ENCODE measurements around the gene SOWAHD. TPM values are rescaled to one million over a fixed set of nuclear protein-coding genes. Genes with fewer than 3 reads are reported as not detected.

Gene SOWAHD, protein sequence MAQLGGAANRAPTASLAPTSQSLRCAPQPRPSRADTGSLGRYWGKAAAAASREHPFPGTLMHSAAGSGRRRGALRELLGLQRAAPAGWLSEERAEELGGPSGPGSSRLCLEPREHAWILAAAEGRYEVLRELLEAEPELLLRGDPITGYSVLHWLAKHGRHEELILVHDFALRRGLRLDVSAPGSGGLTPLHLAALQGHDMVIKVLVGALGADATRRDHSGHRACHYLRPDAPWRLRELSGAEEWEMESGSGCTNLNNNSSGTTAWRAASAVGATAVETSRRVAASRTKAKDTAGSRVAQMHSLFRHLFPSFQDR
- 1.1 and 1.5 TPM in 2 replicates for total RNA-seq
- long read RNA-seq: 0 reads

DNA sequence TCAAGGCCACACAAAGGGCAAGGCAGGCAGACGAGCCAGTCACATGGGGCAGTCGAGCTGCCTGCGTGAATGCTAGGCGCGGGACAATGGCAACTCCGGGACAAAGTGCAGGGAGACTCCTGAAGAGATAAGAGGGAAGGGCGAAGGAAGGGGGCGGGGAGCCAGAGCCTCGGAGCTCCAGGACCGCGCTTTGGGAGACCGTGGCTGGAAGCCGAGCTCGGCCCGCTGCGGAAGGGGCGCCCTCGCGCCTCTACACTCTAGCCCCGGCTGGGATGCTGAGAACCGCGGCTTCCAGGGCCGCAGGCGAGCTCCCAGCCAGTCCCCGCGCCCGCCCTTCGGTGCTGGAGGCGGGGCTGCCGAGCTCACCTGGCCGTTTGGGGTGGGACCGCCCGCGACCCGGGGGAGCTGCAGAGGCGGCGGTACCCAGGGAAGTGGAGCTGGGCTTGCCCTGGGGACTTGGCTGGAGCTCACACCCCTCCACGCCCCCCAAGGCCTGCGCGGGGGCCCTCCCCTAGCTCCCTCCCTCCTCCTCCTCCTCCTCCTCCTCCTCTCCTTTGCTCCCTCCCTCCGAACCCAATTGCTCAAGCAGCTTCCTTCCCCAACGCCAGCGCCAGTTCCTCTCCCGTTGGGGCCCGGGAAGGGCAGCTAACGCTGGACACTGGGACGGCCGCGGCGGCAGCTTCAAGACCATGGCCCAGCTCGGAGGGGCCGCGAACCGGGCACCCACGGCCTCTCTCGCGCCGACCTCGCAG is at the start of gene SOWAHD:
SOWAHD (plus strand) TSS at position 610 of the 752 bp plus-strand sequence; CDS start at position 690, 80 bp downstream.
- peak; percentile 85 for DNase-seq (ENCODE audit: extremely low spot score, unreplicated experiment)
- TF ChIP-seq, protein P1, sequence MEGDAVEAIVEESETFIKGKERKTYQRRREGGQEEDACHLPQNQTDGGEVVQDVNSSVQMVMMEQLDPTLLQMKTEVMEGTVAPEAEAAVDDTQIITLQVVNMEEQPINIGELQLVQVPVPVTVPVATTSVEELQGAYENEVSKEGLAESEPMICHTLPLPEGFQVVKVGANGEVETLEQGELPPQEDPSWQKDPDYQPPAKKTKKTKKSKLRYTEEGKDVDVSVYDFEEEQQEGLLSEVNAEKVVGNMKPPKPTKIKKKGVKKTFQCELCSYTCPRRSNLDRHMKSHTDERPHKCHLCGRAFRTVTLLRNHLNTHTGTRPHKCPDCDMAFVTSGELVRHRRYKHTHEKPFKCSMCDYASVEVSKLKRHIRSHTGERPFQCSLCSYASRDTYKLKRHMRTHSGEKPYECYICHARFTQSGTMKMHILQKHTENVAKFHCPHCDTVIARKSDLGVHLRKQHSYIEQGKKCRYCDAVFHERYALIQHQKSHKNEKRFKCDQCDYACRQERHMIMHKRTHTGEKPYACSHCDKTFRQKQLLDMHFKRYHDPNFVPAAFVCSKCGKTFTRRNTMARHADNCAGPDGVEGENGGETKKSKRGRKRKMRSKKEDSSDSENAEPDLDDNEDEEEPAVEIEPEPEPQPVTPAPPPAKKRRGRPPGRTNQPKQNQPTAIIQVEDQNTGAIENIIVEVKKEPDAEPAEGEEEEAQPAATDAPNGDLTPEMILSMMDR (IDR thresholded peaks at IDR 0.05): no peak
- Mint-ChIP-seq H3K4me1 (ENCODE audit: unreplicated experiment) (peaks cover 16% of the 10 kb centered on the region), H3K4me3 (ENCODE audit: unreplicated experiment) (peak within 1 kb of the TSS; percentile 71), H3K9me3 (ENCODE audit: unreplicated experiment) (no peaks in the 10 kb centered on the region), H3K36me3 (ENCODE audit: unreplicated experiment) (no peaks in the 10 kb centered on the region), H3K27me3 (ENCODE audit: unreplicated experiment) (no peaks in the 10 kb centered on the region), H3K27ac (ENCODE audit: unreplicated experiment) (peak within 1 kb of the TSS; percentile 38)

DNA sequence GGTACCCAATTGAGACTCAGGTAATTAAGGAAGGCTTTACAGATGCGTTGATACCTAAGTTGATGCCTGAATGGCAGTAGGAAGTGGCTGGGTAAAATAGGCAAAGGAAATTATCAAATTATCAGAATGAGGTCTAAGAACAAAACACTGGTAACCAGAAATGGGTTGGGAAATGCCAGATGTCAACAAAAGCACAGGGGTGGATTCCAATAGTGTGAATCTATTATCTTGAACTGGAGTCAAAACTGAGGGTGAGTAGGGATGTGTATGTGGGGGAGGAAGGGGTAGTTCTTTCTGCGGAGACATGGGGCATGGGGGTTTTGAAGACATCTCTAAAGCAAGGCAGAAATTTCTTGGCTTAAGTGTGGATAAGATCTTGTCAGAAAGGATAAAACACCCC is 49.5 kb upstream of the SOWAHD start:
- peaks cover 7% of the 10 kb centered on the region for H3K27me3 Mint-ChIP-seq (ENCODE audit: unreplicated experiment)
- no peak for DNase-seq (ENCODE audit: extremely low spot score, unreplicated experiment)
- no peaks in the 10 kb centered on the region for H3K36me3 Mint-ChIP-seq (ENCODE audit: unreplicated experiment)
- H3K9me3 Mint-ChIP-seq (ENCODE audit: unreplicated experiment): peaks cover 6% of the 10 kb centered on the region
- TF ChIP-seq, protein P1 (IDR thresholded peaks at IDR 0.05): no peak
- H3K4me1 Mint-ChIP-seq (ENCODE audit: unreplicated experiment): no peaks in the 10 kb centered on the region
- no peak overlapping the region for H3K4me3 Mint-ChIP-seq (ENCODE audit: unreplicated experiment)
- no peak overlapping the region for H3K27ac Mint-ChIP-seq (ENCODE audit: unreplicated experiment)

- no peak overlapping the region for H3K4me3 Mint-ChIP-seq (ENCODE audit: unreplicated experiment)
- H3K27me3 Mint-ChIP-seq (ENCODE audit: unreplicated experiment): peaks cover 7% of the 10 kb centered on the region
- no peak for DNase-seq (ENCODE audit: extremely low spot score, unreplicated experiment)
- no peaks in the 10 kb centered on the region for H3K36me3 Mint-ChIP-seq (ENCODE audit: unreplicated experiment)
- H3K27ac Mint-ChIP-seq (ENCODE audit: unreplicated experiment): no peak overlapping the region
- TF ChIP-seq, protein P1 (IDR thresholded peaks at IDR 0.05): no peak
- no peaks in the 10 kb centered on the region for H3K9me3 Mint-ChIP-seq (ENCODE audit: unreplicated experiment)
- H3K4me1 Mint-ChIP-seq (ENCODE audit: unreplicated experiment): no peaks in the 10 kb centered on the region
These were observed 48.8 kb upstream of the SOWAHD start for GRCh38 chrX:119709630-119710029.

DNA sequence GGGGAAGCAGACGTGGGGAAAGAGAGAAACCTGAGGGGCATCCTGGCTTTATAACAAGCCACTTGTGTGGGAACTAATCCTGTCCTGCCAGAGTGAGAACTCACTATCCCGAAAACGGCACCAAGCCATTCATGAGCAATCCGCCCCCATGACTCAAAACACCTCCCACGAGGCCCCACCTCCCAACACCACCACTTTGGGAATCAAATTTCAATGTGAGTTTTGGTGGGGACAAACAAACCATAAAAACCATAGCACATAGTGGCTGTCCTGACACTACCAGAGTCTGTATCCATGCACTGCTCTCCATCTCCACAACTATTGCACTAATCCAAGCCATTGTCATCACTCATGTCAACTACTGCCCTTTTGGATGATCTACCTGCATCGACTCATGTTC is 36.9 kb upstream of the SOWAHD start:
- DNase-seq (ENCODE audit: extremely low spot score, unreplicated experiment): no peak
- H3K36me3 Mint-ChIP-seq (ENCODE audit: unreplicated experiment): no peaks in the 10 kb centered on the region
- peaks cover 4% of the 10 kb centered on the region for H3K9me3 Mint-ChIP-seq (ENCODE audit: unreplicated experiment)
- no peaks in the 10 kb centered on the region for H3K27me3 Mint-ChIP-seq (ENCODE audit: unreplicated experiment)
- TF ChIP-seq, protein P1 (IDR thresholded peaks at IDR 0.05): no peak
- no peak overlapping the region for H3K27ac Mint-ChIP-seq (ENCODE audit: unreplicated experiment)
- no peak overlapping the region for H3K4me3 Mint-ChIP-seq (ENCODE audit: unreplicated experiment)
- no peaks in the 10 kb centered on the region for H3K4me1 Mint-ChIP-seq (ENCODE audit: unreplicated experiment)

DNA sequence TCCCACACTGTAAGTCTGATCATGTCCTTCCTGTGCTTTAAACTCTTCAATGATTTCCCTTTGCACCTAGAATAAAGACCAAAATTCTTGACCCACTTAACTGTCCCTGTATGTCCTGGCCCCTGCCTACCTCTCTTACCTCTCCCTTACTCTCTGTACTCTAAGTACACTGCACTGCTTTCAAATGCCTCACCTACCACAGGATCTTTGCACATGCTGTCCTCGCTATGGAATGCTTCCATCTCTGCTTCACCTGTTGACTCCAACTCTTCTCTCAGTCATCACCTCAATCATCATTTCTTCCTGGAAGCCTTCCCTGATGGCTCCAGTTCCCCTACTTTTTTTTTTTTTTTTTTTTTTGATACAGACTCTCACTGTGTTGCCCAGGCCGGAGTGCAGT is 36.5 kb upstream of the SOWAHD start:
- no peak overlapping the region for H3K4me3 Mint-ChIP-seq (ENCODE audit: unreplicated experiment)
- no peaks in the 10 kb centered on the region for H3K36me3 Mint-ChIP-seq (ENCODE audit: unreplicated experiment)
- H3K27ac Mint-ChIP-seq (ENCODE audit: unreplicated experiment): no peak overlapping the region
- H3K4me1 Mint-ChIP-seq (ENCODE audit: unreplicated experiment): no peaks in the 10 kb centered on the region
- no peaks in the 10 kb centered on the region for H3K27me3 Mint-ChIP-seq (ENCODE audit: unreplicated experiment)
- peaks cover 4% of the 10 kb centered on the region for H3K9me3 Mint-ChIP-seq (ENCODE audit: unreplicated experiment)
- TF ChIP-seq, protein P1 (IDR thresholded peaks at IDR 0.05): no peak
- no peak for DNase-seq (ENCODE audit: extremely low spot score, unreplicated experiment)

Data from osteocyte (in vitro differentiated cells).